GM23248 (cell line): ENCODE measurements around the gene OR56A1. TPM values are rescaled to one million over a fixed set of nuclear protein-coding genes. Genes with fewer than 3 reads are reported as not detected.

ENCODE experiments used
- DNase-seq: peaks from one replicate; pipeline ENCODE4 v3.0.0-alpha.2; 2015
- H2AFZ ChIP-seq: fragments of 200-600 bp; sonication (generic); 2 replicates; pipeline ENCODE4 v1.6.1; 2016; ENCODE audit warnings: antibody characterized with exemption
- H3F3A ChIP-seq: fragments of 200-600 bp; sonication (generic); 2 replicates; pipeline ENCODE4 v1.6.1; 2016; ENCODE audit warnings: mild to moderate bottlenecking, antibody characterized with exemption, mixed run types; ENCODE audit not compliant: insufficient read depth
- H3K27ac ChIP-seq: fragments of 200-600 bp; sonication (generic); 2 replicates; pipeline ENCODE4 v1.5.1; 2016; ENCODE audit warnings: mild to moderate bottlenecking
- H3K27me3 ChIP-seq: fragments of 200-600 bp; sonication (generic); replicated peaks from 2 replicates; pipeline ENCODE4 v1.6.1; 2016; ENCODE audit warnings: mild to moderate bottlenecking; ENCODE audit not compliant: insufficient read depth
- H3K36me3 ChIP-seq: fragments of 200-600 bp; sonication (generic); 2 replicates; pipeline ENCODE4 v1.6.1; 2016; ENCODE audit warnings: low read depth, mild to moderate bottlenecking
- H3K4me1 ChIP-seq: fragments of 200-600 bp; sonication (generic); 2 replicates; pipeline ENCODE4 v1.6.1; 2016; ENCODE audit warnings: mild to moderate bottlenecking; ENCODE audit not compliant: insufficient read depth
- H3K4me2 ChIP-seq: fragments of 200-600 bp; sonication (generic); one replicate; pipeline ENCODE4 v1.6.1; 2016; ENCODE audit warnings: mild to moderate bottlenecking; ENCODE audit not compliant: unreplicated experiment
- H3K4me3 ChIP-seq: fragments of 200-600 bp; sonication (generic); 2 replicates; pipeline ENCODE4 v1.5.1; 2016; ENCODE audit warnings: mild to moderate bottlenecking
- H3K79me2 ChIP-seq: fragments of 200-600 bp; sonication (generic); 2 replicates; pipeline ENCODE4 v1.6.1; 2016; ENCODE audit warnings: mild to moderate bottlenecking; ENCODE audit not compliant: insufficient read depth
- H3K9ac ChIP-seq: fragments of 200-600 bp; sonication (generic); 2 replicates; pipeline ENCODE4 v1.6.1; 2016; ENCODE audit warnings: mild to moderate bottlenecking
- H3K9me2 ChIP-seq: fragments of 200-600 bp; sonication (generic); 2 replicates; pipeline ENCODE4 v1.6.1; 2016; ENCODE audit warnings: mixed run types, mild to moderate bottlenecking, moderate library complexity; ENCODE audit not compliant: insufficient read depth
- H3K9me3 ChIP-seq: fragments of 200-600 bp; sonication (generic); one replicate; pipeline ENCODE4 v1.6.1; 2017; ENCODE audit warnings: low read depth
- H4K20me1 ChIP-seq: fragments of 200-600 bp; sonication (generic); 2 replicates; pipeline ENCODE4 v1.6.0; 2016; ENCODE audit not compliant: insufficient read depth
- EZH2 ChIP-seq: fragments of 200-600 bp; sonication (generic); IDR thresholded peaks from 2 replicates; pipeline ENCODE4 v1.6.1; 2018; ENCODE audit warnings: antibody characterized with exemption, mild to moderate bottlenecking; ENCODE audit not compliant: insufficient read depth, poor library complexity, severe bottlenecking
- EZH2phosphoT487 ChIP-seq: fragments of 200-600 bp; sonication (generic); IDR thresholded peaks from 2 replicates; pipeline ENCODE4 v1.6.1; 2018; ENCODE audit warnings: antibody characterized with exemption, moderate library complexity, mild to moderate bottlenecking, low read depth; ENCODE audit not compliant: insufficient read depth
- WGBS, 2 experiments: methylation state at CpG; one replicate each; pipeline ENCODE4 v1.1.6; 2015 to 2017; ENCODE audit warnings: low lambda C conversion rate in 2 of 2, low coverage in 1 of 2; ENCODE audit errors: missing lambda C conversion rate in 2 of 2; 5-methylcytosine and 5-hydroxymethylcytosine counted together
- in situ Hi-C: fragments of 300-500 bp; cut with MboI; formaldehyde crosslinking; loops from 2 replicates; pipeline ENCODE4 v1.15.0; 2020
- polyA plus RNA-seq: library from polyadenylated mRNA; unstranded; fragments of >200 nt; fragmentation: Nextera tagmentation; extraction: Ambion mirVana; gene quantifications from 2 replicates; pipeline ENCODE4 v1.2.1, GENCODE V29; 2016
- total RNA-seq: library from RNA; depleted of rRNA; stranded (reverse); fragments of >200 nt; shearing (Covaris generic); gene quantifications from 2 replicates; pipeline ENCODE4 v1.2.3, GENCODE V29; 2014

OR56A1 gene
- total and polyA plus RNA-seq, 2 experiments from 2014 or later = not detected

- no peak for DNase-seq
- Histone ChIP-seq H4K20me1 (no peaks in the 10 kb centered on the region), H3K9me2 (no peaks in the 10 kb centered on the region), H3K4me1 (no peaks in the 10 kb centered on the region), H3K27ac (no peak overlapping the region), H2AFZ (no peak overlapping the region), H3K4me2 (no peak overlapping the region), H3K27me3 (no peaks in the 10 kb centered on the region), H3K4me3 (no peak overlapping the region), H3K9ac (no peak overlapping the region), H3K36me3 (no peaks in the 10 kb centered on the region), H3F3A (no peaks in the 10 kb centered on the region), H3K79me2 (no peaks in the 10 kb centered on the region), H3K9me3 (no peaks in the 10 kb centered on the region)
- TF ChIP-seq EZH2 (no peak), EZH2phosphoT487 (no peak)
- 21 to 33% methylated on average over 4 of the region's 4 CpGs for whole genome bisulfite sequencing, 2 experiments
- in situ Hi-C loops = no loop called here
Measured at GRCh38 chr11:6067502-6067901, 36.9 kb upstream of the OR56A1 start.

DNA sequence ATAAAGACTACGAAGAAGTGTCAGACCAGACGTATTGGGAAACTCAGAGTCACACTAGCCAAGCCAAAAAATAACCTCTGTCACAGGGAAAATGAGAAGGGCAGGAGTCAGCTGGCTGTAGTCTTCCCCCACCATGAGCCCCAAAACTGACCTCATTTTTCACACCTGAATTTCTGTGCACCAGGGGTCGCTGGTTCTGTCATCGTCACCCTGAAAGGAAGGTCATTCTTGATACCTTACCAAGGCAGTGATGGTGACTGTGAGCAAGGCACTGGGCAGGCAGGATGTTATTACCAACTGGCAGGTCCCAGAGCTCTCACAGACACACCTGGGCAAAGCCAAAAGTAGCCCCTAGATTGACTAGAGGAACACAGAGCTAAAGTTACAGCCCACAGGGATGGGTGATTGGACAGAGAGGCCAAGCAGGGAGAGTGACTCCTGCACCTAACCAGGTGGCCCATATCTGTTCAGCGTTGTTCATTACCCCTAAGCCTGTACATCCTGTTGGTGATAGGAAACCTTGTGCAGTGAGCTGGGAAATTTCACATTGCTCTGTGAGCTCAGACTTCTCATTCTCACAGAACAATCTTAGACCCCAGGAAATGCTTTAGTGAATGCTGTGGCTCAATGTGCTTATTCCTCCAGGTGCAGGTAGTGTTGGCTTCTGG lies 32.3 kb upstream of the OR56A1 start:
- Histone ChIP-seq H3K4me2 (no peak overlapping the region), H3K36me3 (no peaks in the 10 kb centered on the region), H3K9ac (no peak overlapping the region), H3K27me3 (0 out of 2 replicates have a peak, but pooled peaks cover 6% of the 10 kb centered on the region), H3F3A (no peaks in the 10 kb centered on the region), H3K4me3 (no peak overlapping the region), H3K4me1 (no peaks in the 10 kb centered on the region), H2AFZ (no peak overlapping the region), H3K27ac (no peak overlapping the region), H4K20me1 (no peaks in the 10 kb centered on the region), H3K9me3 (no peaks in the 10 kb centered on the region), H3K79me2 (no peaks in the 10 kb centered on the region), H3K9me2 (no peaks in the 10 kb centered on the region)
- TF ChIP-seq EZH2phosphoT487 = no peak
- no peak for TF ChIP-seq EZH2
- no peak for DNase-seq
- 13 to 17% methylated on average over 5 of the region's 5 CpGs for WGBS, 2 experiments
- in situ Hi-C loops = no loop called here

DNA sequence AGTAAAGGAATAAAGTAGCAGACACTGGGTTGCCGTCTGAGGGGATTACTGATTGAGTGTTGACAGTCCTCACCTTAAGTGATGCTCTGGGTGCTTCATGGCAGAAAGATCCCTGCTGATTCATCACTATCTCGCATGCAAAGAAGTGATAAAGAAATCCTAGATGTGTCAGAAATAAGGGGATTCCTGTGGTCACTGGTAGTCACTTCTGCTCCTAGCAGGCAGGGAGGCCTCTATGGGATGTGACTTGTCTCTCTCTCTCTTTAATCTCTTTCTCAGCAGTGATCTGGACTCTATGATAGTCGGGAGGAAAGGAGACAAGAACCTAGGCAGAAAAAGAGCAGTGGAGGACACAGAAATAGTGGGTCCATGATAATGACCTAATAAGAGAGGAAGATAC lies 30.9 kb upstream of the OR56A1 start:
- H3K36me3 ChIP-seq = no peaks in the 10 kb centered on the region
- H3K4me2 ChIP-seq = no peak overlapping the region
- no peaks in the 10 kb centered on the region for H3K9me3 ChIP-seq
- H3K9me2 ChIP-seq = no peaks in the 10 kb centered on the region
- TF ChIP-seq EZH2phosphoT487 (no peak), EZH2 (no peak)
- no peak overlapping the region for H3K4me3 ChIP-seq
- H3K79me2 ChIP-seq = no peaks in the 10 kb centered on the region
- 0 out of 2 replicates have a peak, but pooled peaks cover 6% of the 10 kb centered on the region for H3K27me3 ChIP-seq
- 22 to 29% methylated on average over 3 of the region's 3 CpGs for WGBS, 2 experiments
- in situ Hi-C loops = no loop called here
- no peaks in the 10 kb centered on the region for H3F3A ChIP-seq
- no peaks in the 10 kb centered on the region for H4K20me1 ChIP-seq
- H3K27ac ChIP-seq = no peak overlapping the region
- DNase-seq = peak; percentile 7
- no peak overlapping the region for H3K9ac ChIP-seq
- H2AFZ ChIP-seq = no peak overlapping the region
- no peaks in the 10 kb centered on the region for H3K4me1 ChIP-seq

GRCh38 chr11:6057452-6057851 lies 26.9 kb upstream of the OR56A1 start:
- WGBS, 2 experiments = 39 to 46% methylated on average over 8 of the region's 8 CpGs
- H3K9ac ChIP-seq = no peak overlapping the region
- H3K9me3 ChIP-seq = no peaks in the 10 kb centered on the region
- H3K27ac ChIP-seq = no peak overlapping the region
- TF ChIP-seq EZH2 (no peak), EZH2phosphoT487 (no peak)
- H4K20me1 ChIP-seq = no peaks in the 10 kb centered on the region
- H3K4me3 ChIP-seq = no peak overlapping the region
- 0 out of 2 replicates have a peak, but pooled peaks cover 6% of the 10 kb centered on the region for H3K27me3 ChIP-seq
- in situ Hi-C loops = no loop called here
- no peak for DNase-seq
- no peaks in the 10 kb centered on the region for H3K79me2 ChIP-seq
- no peaks in the 10 kb centered on the region for H3F3A ChIP-seq
- H3K4me1 ChIP-seq = no peaks in the 10 kb centered on the region
- no peak overlapping the region for H3K4me2 ChIP-seq
- H3K36me3 ChIP-seq = no peaks in the 10 kb centered on the region
- H3K9me2 ChIP-seq = no peaks in the 10 kb centered on the region
- no peak overlapping the region for H2AFZ ChIP-seq
